EL (cell line): ENCODE data around the gene AP3B1.
"Not testable (repeated sequence)": the region's sequence is repeated elsewhere in the genome, so short reads cannot be mapped to it uniquely, and the experiment has no call there.

ENCODE experiments used
- DNase-seq: peaks from one replicate; pipeline ENCODE4 v3.0.0-alpha.2; 2016

Gene AP3B1

DNA sequence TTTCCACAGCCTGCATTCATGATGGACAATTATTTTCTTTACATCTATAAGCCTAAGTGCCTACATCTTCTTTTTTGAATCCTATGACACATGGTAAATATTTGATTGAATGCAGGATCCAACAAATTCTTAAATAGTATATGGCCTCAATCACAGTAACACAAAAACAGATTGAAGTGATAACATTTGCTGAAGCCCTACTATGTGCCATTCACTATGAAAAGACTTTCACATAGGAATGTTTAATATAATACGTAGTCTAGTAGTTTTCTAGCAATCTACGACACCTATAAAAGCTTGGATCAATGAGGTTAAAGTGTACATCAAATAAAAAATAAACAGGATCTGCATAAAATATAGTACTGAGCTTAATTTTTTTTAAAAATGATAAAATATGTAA is 231.0 kb downstream of the AP3B1 start:
- no peak for DNase-seq

DNA sequence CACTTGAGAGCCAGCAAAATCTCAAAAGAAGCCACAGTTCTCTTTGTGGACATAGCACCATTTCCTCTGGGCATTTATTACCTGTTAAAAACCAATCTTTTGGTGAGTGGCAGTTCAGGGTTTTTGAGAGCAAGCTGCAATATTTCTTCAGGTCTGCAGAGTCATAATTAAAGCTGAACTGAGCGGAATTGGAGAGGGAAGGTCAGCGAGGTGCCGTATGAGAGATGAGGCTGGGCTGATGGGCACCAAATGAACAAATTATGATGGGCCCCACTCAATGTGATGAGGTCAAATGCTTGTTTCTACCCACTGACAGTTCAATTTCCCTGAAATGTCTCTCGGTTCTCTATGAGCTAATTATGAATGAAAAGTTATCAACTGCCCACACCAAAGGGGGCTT is 231.9 kb downstream of the AP3B1 start:
- no peak for DNase-seq

DNA sequence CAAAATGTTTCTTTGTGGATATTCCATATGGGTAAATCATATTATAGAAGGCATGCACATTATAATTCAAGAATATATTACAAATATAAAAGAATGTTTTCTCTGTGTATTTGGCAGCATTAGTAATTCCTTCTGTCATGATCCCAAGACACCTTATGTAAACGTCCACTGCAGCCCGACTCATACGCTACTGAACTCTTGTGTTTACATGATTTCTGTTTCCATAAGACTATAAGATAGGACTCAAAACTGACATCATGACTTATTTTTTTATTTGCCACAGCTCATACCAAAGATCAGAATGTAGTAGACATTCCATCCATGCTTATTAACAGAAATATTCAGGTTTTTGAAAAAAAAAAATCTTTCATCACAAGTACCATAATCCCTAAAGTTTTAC is 234.1 kb downstream of the AP3B1 start:
- DNase-seq: peak; percentile 32

DNA sequence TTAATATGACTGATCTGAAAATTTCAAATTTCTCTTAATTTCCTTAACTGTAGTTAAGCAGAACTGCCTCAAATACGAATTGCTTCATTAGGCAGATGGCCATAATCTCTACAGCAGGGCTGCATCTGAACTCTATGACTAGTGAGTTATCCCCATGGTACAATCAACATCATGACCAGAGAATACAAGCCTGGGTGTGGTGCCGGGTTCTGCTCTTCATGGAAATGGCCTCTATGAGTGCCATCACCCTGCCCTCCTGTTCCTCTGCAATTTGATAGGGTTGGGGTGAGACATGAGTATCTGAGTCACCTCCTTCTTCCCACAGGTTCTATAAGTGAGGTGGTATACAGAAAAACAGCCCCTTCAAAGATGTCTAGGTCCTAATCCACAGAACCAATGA is 235.9 kb downstream of the AP3B1 start:
- DNase-seq: no peak

DNA sequence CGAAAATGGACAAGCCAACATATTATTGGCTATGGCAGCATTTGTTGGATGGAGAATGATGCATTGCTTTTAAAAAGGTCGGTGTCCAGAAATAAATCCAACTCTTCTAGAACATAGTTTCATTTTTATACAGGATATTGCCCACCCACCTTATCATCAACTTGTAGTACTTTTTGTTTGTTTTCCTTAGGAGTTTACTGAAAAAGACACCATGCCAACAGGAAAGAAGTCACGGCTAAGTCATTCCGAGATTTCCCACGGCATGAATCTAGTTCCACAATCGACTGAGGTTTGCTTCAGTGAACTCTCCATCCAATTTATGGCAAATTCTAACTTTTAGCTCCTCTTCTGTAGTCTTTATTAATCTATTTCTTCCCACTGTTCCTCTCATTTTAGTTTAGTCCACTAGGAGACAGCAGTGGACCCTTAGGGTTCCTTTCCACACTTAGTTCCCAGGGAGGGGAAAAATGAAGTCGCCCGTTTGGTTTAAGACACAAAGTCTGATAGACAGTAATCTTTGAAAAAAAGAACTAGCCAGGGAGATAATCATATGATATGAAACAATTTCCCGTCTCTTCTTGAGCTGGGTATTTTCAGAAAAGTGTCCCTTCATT is 237.5 kb downstream of the AP3B1 start:
- DNase-seq: no peak

DNA sequence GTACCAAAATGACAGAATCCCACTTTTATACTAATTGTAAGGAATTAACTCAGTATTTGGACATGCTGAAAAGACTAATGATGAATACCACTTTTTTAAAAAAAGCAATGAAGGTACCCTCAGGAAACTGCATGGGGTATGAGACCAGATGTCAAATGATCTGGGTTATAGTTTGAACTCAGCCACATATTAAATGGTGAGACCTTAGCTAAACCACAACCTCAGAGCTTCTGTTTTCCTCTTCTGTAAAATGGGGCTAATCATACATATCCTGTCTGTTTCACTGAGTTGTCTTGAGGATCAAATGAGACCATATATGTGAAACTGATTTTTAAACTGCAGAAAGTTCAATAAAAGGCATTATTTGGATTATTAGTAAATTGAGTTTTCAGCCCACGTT is 238.4 kb downstream of the AP3B1 start:
- no peak for DNase-seq

DNA sequence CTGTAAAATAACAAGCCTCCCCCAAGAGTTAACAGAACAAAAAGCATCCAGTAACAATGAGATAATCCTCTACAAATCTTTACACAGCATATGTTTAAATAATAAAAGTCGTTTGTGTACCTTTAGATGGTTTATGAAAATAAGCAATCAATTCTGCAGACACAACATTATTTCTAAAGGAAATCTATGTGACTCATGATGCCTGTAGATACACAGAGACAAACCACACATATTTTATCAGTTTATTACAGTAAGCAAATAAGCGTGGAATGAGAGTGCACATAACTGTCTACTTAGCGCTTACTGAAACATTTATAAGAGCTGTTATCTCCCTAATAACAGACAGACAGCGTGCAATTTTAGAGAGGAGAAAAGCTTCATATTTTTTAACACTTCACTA is 243.6 kb downstream of the AP3B1 start:
- peak; percentile 49 for DNase-seq

DNA sequence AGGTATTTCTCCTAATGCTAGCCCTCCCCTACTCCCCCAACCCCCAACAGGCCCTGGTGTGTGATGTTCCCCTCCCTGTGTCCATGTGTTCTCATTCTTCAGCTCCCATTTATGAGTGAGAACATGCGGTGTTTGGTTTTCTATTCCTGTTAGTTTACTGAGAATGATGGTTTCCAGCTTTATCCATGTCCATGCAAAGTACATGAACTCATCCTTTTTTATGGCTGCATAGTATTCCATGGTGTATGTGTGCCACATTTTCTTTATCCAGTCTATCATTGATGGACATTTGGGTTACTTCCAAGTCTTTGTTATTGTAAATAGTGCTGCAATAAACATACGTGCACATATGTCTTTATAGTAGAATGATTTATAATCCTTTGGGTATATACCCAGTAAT is 247.7 kb downstream of the AP3B1 start:
- not testable (repeated sequence) for DNase-seq

DNA sequence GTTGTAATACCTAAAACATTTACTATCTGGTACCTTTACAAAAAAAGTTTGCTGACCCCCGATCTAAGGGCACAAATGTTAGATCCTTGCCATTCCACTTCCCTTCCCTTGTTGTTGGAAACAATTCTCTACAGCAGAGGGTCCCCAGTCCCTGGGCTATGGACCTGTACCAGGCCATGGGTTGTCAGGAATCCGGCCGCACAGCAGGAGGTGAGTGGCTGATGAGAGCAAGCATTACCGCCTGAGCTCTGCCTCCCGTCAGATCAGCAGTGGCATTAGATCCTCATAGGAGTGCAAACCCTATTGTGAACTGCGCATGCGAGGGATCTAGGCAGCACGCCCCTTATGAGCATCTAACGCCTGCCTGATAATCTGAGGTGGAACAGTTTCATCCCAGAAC is 248.5 kb downstream of the AP3B1 start:
- DNase-seq: no peak

DNA sequence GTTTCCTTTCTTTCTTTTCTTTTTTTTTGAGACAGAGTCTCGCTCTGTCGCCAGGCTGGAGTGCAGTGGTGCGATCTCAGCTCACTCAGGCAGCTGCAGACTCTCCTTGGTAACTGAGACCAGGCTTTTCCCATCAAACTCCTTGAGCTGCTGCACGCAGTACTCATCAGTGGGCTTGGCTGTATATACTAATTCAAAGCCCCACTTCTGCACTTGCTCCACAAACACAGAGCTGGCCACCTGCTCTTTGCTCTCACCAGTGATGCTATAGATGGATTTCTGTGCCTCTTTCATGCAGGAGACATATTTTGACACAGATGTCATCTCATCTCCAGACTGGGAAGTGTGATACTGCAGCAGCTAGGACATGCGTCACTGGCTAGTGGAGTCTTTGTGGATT is 252.7 kb downstream of the AP3B1 start:
- DNase-seq: no peak

DNA sequence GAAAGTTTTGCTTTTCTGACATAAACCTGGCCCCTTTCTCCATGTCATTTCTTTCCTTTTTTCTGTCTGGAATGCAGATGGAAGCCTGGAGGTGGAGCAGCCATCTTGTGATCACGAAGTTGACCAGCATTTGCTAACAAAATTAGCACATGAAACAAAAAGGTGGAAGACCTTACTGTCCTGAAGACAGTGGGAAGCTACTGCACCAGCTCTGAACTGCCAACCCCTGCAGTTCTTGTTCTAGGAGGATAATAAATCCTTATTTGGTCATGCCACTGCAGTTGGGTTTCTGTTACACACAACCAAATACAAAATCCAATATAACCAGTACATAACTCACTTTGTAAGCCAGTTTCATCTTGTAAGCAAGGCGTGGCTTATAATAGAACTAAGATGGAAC is 269.0 kb downstream of the AP3B1 start:
- no peak for DNase-seq

DNA sequence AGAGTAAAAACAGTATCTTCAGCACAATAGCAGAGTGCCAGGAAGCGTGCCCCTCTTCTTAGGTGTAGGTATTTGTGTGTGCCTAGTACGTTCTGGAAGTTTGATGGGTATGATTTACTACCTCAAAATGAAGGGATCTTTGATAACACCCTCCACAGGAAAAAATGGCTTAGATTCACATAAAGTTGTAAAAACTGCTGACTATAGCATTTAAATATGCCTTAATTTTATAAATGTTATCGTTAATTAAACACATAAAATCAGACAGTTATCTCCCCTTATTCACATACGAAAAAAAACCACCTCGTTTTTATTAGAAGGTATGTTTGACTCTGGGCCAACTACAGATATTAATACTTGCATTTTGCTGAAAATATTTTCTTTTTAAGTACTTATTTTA is 274.8 kb downstream of the AP3B1 start:
- no peak for DNase-seq

DNA sequence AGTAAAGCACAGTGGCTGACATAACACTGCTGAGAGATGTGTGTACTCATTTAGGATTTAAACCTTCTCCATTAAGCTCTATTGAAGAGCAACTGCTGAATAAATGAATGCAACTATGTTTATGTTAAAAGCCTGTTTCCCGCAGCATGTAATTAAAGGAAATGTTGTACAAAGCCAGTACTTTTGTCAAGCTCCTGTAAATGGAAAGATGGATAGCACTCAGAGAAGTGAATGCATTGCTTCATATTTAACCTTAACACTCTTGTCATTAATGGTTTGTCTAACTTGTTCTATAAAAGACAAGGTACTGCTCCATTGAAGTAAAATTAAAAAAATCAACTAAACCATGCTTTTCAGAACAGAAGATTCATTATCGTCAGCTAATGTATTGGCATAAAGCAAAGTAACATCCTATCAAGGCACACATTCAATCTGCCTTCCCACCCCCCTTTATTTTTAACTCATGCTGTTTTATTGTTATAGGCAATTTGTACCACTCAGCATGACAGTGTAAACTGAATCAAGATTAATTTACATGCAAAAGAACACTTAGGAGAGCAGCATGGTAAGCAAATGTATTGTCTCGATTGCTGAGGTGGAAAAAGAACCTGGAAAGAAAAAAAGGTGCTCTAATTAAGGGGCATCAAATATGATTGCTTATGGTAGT is 277.5 kb downstream of the AP3B1 start:
- no peak for DNase-seq

DNA sequence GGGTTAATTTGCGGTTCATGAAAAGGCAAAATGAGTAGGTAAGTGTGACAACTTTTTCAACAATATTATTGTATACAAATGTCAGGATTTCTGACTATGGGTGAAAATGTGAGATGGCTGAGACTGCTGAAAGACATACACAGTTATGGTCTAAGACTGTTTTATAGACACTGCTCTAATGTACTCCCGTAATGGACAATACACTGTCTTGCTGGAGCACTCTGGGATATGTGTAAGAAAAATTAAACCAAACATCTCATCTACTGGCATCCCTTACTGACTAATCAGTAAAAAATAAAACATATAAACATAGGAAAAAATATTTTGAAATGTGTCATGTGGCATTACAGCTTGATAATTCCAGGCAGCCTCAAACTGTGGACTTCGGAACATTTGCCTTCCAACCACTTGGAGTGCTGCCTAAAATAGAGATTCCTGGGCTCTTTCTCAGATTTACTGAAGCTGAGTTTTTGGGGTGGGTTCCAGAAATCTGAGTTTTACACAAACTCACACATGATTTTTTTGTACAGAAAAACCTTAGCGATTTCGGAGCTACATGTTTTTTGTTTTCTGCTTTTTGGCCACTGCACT is 284.5 kb downstream of the AP3B1 start:
- peak; percentile 84 for DNase-seq

DNA sequence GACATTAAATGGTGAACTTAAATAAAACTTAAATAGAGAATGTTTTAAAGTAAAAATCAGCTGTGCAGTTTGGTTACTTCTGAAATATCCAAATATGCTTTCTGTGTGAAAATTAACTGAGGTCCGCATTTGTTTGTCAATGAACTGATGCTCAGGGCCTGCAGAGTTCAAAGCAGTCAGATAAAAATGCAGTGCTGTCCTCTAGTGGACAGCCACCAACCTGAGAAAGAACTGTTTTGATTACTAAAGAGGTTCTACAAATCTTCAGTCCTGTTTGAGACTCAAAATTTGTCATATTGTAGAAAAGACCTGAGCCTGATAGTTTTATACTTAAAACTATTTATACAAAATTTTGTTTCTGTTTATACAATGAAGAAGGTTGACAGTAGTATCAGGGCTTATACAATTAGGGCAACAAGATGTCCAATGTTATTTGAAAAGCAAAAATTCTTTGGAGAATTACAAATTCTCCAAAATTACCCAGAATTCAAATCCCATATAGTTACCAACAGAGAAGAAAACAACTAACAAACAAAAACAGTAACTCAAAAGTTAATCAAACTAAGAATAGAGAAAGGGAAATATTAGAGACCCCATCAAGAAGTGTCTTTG is 286.0 kb downstream of the AP3B1 start:
- DNase-seq: peak; percentile 46

DNA sequence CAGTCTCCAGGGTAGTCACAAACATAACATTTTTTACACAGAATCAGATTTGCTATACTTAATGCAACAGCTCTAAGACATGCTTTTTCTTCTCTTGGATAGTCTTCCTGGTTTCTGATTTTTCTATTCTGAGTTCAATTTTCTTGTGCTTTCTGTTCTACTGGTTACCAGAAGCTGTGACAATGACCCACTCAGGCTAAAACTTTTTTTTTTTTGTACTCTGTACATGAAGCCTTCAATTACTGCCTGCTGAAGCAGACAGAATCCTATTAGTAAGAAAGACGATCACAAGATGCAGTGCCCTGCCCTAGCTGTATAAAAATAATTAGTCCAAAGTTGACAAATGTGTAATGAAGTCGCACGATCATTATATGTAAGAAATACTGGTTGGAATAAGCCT is 287.3 kb downstream of the AP3B1 start:
- DNase-seq: no peak

DNA sequence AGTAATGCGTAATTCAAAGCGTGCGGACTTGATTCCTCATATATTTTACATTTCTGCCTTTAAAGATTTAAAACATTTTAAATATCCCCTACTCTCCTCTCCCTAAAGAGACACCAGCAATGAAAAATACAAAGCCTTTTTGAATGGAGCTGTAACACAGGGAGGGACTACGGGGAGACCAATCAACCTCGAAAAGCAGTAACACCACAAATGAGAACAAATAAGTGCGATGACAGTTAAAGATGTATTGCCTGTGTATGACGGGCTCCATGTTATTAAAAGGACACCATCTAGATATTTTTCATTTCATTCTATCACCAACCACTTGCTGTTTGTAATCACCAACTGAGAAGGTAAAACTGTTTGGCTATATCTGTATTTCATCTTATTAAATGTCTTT is 288.0 kb downstream of the AP3B1 start:
- DNase-seq: no peak

DNA sequence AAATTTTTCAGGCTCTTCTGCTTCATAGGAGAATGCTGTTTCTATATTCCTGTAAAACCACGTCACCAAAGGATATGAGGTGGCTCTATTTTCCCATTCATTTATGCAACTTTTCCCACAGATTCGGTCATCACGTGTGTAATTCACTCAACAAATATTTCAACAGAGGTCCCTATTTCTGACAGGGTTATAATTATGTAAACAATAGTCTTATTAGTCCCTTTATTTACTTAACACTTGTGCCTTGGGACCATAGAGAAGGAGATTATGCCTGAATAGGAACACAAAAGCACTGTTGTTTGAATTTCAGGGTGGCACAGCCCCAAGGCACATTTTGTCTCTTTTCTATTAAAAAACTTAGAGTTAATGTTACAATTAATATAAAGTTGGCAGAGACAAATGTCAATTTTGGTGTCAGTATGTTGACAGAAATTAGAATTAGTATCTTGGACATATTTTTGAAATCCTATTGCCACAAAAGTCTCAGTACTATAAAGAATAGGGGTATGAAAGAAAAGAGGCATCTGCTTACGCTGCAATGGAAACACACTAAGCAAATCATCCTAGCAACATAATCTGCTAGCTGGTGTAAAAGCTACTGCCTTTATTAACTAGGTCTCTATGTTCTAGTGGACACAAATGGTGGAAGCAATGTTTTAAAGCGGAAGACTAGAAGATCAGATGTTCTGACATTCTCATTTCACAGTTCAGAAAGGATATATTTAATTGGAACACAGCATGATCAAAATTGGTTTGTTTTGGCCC is 289.3 kb downstream of the AP3B1 start:
- peak; percentile 66 for DNase-seq

DNA sequence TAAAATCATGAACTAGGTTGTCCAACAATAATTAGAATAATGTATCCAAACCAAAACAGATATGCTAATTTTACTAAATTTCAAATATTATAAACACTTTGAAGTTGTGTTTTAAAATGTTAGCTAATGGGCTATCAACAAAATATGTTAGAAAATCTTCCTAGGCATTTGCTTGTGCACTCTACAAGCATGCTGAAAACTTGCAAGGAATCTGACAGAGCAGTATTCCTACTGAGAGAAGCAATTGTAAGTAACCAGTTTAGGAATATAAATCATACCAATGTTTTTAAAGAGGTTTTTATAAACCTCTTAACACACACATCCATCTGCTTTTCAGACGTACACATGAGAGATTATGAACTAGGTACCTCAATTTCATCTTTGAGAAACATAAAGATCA is 289.9 kb downstream of the AP3B1 start:
- DNase-seq: no peak

DNA sequence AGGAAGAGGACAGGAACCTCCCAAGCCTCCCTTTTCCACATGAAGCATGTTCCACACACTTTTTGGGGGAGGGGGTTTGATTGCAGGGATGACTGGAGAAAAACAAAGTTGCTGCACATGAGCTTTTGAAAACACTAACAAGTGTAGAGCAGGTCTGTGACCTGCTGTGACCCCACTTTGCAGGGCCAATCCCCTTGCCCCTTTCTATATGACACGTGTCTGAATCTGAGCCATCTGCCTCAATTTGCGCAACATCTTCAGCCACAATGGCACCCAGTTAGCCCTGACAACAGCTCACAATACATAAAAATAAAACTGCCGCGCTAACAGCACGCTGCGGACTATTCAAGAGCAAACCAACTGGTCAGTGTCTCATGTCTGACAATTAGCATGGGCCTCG is 290.6 kb downstream of the AP3B1 start:
- no peak for DNase-seq

DNA sequence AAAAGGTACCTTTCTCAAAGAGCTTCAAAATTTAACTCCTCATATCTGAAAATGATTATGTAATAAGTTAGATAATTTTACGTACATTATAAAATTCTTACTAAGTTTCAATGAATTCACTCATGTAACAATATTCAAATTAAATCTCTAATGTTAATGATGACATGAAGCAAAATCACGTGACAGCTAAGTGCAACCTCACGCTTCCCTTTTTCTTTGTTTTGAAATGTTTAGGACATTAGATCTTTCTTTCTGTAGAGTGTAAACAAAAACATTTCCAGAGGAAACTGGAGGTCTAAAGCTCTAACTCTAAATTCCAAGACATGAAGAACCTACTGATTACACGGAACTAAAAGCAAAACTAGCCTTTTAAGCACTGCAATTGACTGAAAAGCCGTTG is 291.0 kb downstream of the AP3B1 start:
- DNase-seq: no peak

DNA sequence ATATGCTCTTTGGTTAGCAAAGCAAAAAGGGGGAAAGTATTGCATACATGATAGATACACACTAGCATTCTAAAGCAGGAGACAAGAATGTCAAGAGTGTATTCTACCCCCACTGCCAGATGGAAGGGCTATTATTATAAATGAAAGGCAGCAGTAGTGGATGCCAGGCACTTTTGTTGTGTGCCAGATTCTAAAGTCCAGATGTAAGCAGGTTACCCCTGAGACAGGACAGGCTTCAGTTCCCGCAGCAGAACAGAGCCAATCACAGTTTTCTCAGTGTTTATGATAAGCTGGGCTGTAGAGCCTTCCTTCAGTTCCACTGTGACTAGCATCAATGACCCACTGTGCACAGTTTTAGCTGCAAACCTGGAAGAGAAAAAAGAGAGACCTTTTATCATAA is 291.8 kb downstream of the AP3B1 start:
- no peak for DNase-seq

DNA sequence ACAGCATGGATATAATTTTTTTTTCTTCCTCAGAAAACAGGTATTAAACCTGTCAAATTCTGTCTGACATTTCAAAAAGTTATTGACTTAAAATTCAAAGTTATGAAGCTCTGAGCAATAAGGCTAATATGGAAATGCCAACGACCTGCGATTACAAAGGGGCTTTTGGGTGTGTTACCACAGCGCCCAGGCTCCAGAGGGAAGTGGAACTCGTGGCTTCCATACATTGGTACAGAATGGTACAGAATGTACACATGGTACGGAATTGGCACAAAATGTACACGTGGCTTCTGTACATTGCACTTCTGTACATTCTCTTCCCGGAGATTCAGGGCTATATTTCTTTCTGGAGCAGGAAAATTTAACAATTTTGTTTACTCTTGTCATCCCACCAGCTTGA is 293.3 kb downstream of the AP3B1 start:
- no peak for DNase-seq

DNA sequence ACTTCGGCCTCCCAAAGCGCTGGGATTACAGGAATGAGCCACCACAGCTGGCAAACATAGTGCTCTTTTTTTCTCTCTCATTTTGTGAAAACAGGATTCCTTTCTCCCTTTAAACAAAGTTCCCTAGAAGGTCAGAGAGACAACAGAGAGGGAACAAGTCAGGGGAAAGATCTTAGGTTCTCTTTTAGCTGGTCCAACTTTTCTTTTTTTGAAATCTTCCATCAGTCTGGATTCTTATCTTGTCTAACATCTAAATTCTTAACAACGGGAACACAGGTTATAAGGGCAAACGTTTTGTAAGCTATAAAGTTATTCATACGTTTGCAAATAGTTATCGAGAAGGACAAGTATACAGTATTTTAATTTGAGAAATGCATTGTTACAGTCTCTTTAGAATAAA is 294.3 kb downstream of the AP3B1 start:
- no peak for DNase-seq
